Measurements from ENCODE around the gene FGFBP1. TPM values are rescaled to one million over a fixed set of nuclear protein-coding genes. Genes with fewer than 3 reads are reported as not detected.

The FGFBP1 gene
- total and polyA plus RNA-seq, 2 donors (not counting 3 experiments of a cell fraction or from before 2014, with no cell fraction given): not detected

- Histone ChIP-seq H3K79me2 (ENCODE audit: control insufficient read depth, insufficient read depth, low read length) (no peaks in the 10 kb centered on the region), H2AFZ (ENCODE audit: low read depth, low read length) (no peak overlapping the region), H3K4me3 (replicated peaks in 1 of 3; ENCODE audit: insufficient read depth in 1 of 3, low read depth in 1 of 3, low read length in 3 of 3) (no peak overlapping the region), H3K9me1 (replicated peaks; ENCODE audit: control insufficient read depth, extremely low read depth, insufficient read depth, low read length) (no peaks in the 10 kb centered on the region), H3K27me3 (ENCODE audit: control insufficient read depth in 2 of 2, insufficient read depth in 2 of 2, low read length in 2 of 2) (no peaks in the 10 kb centered on the region), H3K36me3 (ENCODE audit: control insufficient read depth in 2 of 2, extremely low read depth in 1 of 2, insufficient read depth in 2 of 2, low read length in 2 of 2) (no peaks in the 10 kb centered on the region), H4K20me1 (replicated peaks; ENCODE audit: control insufficient read depth, extremely low read depth, insufficient read depth, low read length) (no peaks in the 10 kb centered on the region), H3K4me2 (ENCODE audit: insufficient read depth, low read length) (no peak overlapping the region), H3K9ac (replicated peaks; ENCODE audit: extremely low read depth, insufficient read depth, low read length) (no peak overlapping the region), H3K27ac (ENCODE audit: insufficient read depth, low read depth, low read length) (no peak overlapping the region), H3K4me1 (ENCODE audit: control insufficient read depth, extremely low read depth, insufficient read depth, low read length) (peaks cover 15% of the 10 kb centered on the region), H3K9me3 (replicated peaks; ENCODE audit: control insufficient read depth, insufficient read depth, low read length) (no peaks in the 10 kb centered on the region)
- intact Hi-C loops (cut with micrococcal nuclease): no loop called here
- FAIRE-seq (no peak), DNase-seq (ENCODE audit: low read depth, low spot score) (no peak)
- dilution Hi-C loops (cut with MboI; ENCODE audit: extremely low pct_ligation_motif_present, low sequenced_read_pairs): no loop called here
- POLR2A ChIA-PET: interaction anchor here (0.5 kb wide), 1 partner anchor 1915 kb away, joined by 3 read pairs; no protein-coding TSS in a partner anchor
- no TSS peak for BruUV-seq (replicated peaks)
- CTCF ChIA-PET: interaction anchor here (4.9 kb wide), 1 partner anchor 36 kb away, joined by 20 read pairs; no protein-coding TSS in a partner anchor
- TF ChIP-seq POLR2A (IDR thresholded peaks at IDR 0.05; ENCODE audit: low read depth, low read length): no peak
- no peak for TF ChIP-seq MAX (IDR thresholded peaks at IDR 0.05; ENCODE audit: insufficient read depth, insufficient read length)
- TF ChIP-seq EZH2 (IDR thresholded peaks at IDR 0.05; ENCODE audit: borderline replicate concordance, low read depth, low read length, severe bottlenecking): no peak
- TF ChIP-seq GATA2 (IDR thresholded peaks at IDR 0.05; ENCODE audit: insufficient read depth, insufficient read length, low read depth, low read length): no peak
- TF ChIP-seq MYC (IDR thresholded peaks at IDR 0.05; ENCODE audit: low read depth, low read length): no peak
- no peak for TF ChIP-seq FOS (IDR thresholded peaks at IDR 0.05; ENCODE audit: borderline replicate concordance, insufficient read depth, low read length)
- TF ChIP-seq CTCF (IDR thresholded peaks at IDR 0.05; ENCODE audit: extremely low read depth in 1 of 2, insufficient read depth in 1 of 2, low read depth in 1 of 2, low read length in 2 of 2): no peak
- no peak for TF ChIP-seq JUN (IDR thresholded peaks at IDR 0.05; ENCODE audit: borderline replicate concordance, insufficient read depth, insufficient read length, low read depth)
- TF ChIP-seq POLR2AphosphoS5 (IDR thresholded peaks at IDR 0.05; ENCODE audit: insufficient read depth, low read depth, low read length): no peak
These were observed 19.9 kb downstream of the FGFBP1 start for GRCh38 chr4:15918484-15919129.
